HepG2 (cell line): Measurements from ENCODE around the gene JUND. TPM values are rescaled to one million over a fixed set of nuclear protein-coding genes. Genes with fewer than 3 reads are reported as not detected.

Experiments used
- AHR ChIP-seq: IDR thresholded peaks from 2 replicates; pipeline ENCODE4 v1.6.1; 2018; ENCODE audit warnings: missing genetic modification reagents, missing compliant biosample characterization
- BCL6 ChIP-seq: IDR thresholded peaks from 2 replicates; pipeline ENCODE4 v1.6.1; 2016; ENCODE audit warnings: missing genetic modification reagents, missing compliant biosample characterization
- CENPT ChIP-seq: sonication (generic); formaldehyde crosslinking; IDR thresholded peaks from 2 replicates; pipeline ENCODE4 v1.8.0; 2022; ENCODE audit warnings: low read depth, mild to moderate bottlenecking, moderate library complexity, missing genetic modification reagents
- FOXP4 ChIP-seq: sonication (generic); formaldehyde crosslinking; IDR thresholded peaks from 2 replicates; pipeline ENCODE4 v1.4.0; 2020; ENCODE audit warnings: missing genetic modification reagents
- NKX3-1 ChIP-seq: sonication (generic); formaldehyde crosslinking; IDR thresholded peaks from 2 replicates; pipeline ENCODE4 v1.5.0; 2020; ENCODE audit warnings: missing genetic modification reagents
- NR2F2 ChIP-seq: IDR thresholded peaks from 2 replicates; pipeline ENCODE4 v1.6.1; 2012; ENCODE audit warnings: low read depth, inconsistent platforms, borderline replicate concordance
- SAP130 ChIP-seq: IDR thresholded peaks from 2 replicates; pipeline ENCODE4 v1.6.1; 2016; ENCODE audit warnings: low read depth
- ZNF10 ChIP-seq: sonication (generic); formaldehyde crosslinking; IDR thresholded peaks from 2 replicates; pipeline ENCODE4 v1.4.0; 2020; ENCODE audit warnings: mild to moderate bottlenecking, low read depth, missing genetic modification reagents, borderline replicate concordance
- ZNF142 ChIP-seq: sonication (generic); formaldehyde crosslinking; IDR thresholded peaks from 2 replicates; pipeline ENCODE4 v1.4.0; 2020; ENCODE audit warnings: missing genetic modification reagents
- ZSCAN29 ChIP-seq: sonication (generic); formaldehyde crosslinking; conservative IDR thresholded peaks from 2 replicates; pipeline ENCODE4 v1.4.0; 2020; ENCODE audit warnings: mild to moderate bottlenecking, missing genetic modification reagents
- polyA plus RNA-seq, 8 experiments: library from polyadenylated mRNA; depleted of rRNA in 3 of 8; stranded (reverse) in 7 of 8; unstranded in 1 of 8; fragments of >200 nt; fragmentation: Illumina TruSeq in 4 of 8; extraction: Trizol in 4 of 8; gene quantifications; 2 replicates each; pipeline versions ENCODE4 v1.2.1 to v1.2.3, GENCODE V29; 2011 to 2016; ENCODE audit warnings: low read depth in 4 of 8, missing spikeins in 1 of 8, mixed read lengths in 1 of 8; ENCODE audit not compliant: insufficient read depth in 1 of 8
- total RNA-seq, 5 experiments: library from RNA; depleted of rRNA; stranded (reverse); fragments of >200 nt; fragmentation: Illumina TruSeq; extraction: Trizol; gene quantifications; 2 replicates each; pipeline ENCODE4 v1.2.3, GENCODE V29; 2016; ENCODE audit warnings: low read depth in 1 of 5
- TF ChIP-seq, protein P1 (sequence below): fragments of 450-650 bp; IDR thresholded peaks from 2 replicates; pipeline ENCODE4 v1.6.1; 2017
- TF ChIP-seq, protein P2 (sequence below): sonication (generic); formaldehyde crosslinking; IDR thresholded peaks from 2 replicates; pipeline ENCODE4 v1.4.0; 2020; ENCODE audit warnings: missing genetic modification reagents
- TF ChIP-seq, protein P3 (sequence below): sonication (generic); formaldehyde crosslinking; IDR thresholded peaks from 2 replicates; pipeline ENCODE4 v1.9.0; 2021; ENCODE audit warnings: missing genetic modification reagents, borderline replicate concordance
- TF ChIP-seq, protein P4 (sequence below): sonication (generic); formaldehyde crosslinking; IDR thresholded peaks from 2 replicates; pipeline ENCODE4 v1.4.0; 2020; ENCODE audit warnings: missing genetic modification reagents; ENCODE audit errors: not compliant biosample characterization

Gene JUND
- total and polyA plus RNA-seq, 2 of the 13 experiments (the other 11 are each of a cell fraction or from before 2014, with no cell fraction given) = 41.2 to 59.8 TPM

GRCh38 chr19:18322759-18323460, 41.5 kb upstream of the JUND start, which contains the start of gene LSM4 (continued):
- TF ChIP-seq, protein P1, sequence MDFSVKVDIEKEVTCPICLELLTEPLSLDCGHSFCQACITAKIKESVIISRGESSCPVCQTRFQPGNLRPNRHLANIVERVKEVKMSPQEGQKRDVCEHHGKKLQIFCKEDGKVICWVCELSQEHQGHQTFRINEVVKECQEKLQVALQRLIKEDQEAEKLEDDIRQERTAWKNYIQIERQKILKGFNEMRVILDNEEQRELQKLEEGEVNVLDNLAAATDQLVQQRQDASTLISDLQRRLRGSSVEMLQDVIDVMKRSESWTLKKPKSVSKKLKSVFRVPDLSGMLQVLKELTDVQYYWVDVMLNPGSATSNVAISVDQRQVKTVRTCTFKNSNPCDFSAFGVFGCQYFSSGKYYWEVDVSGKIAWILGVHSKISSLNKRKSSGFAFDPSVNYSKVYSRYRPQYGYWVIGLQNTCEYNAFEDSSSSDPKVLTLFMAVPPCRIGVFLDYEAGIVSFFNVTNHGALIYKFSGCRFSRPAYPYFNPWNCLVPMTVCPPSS = no peak
- TF ChIP-seq, protein P2, sequence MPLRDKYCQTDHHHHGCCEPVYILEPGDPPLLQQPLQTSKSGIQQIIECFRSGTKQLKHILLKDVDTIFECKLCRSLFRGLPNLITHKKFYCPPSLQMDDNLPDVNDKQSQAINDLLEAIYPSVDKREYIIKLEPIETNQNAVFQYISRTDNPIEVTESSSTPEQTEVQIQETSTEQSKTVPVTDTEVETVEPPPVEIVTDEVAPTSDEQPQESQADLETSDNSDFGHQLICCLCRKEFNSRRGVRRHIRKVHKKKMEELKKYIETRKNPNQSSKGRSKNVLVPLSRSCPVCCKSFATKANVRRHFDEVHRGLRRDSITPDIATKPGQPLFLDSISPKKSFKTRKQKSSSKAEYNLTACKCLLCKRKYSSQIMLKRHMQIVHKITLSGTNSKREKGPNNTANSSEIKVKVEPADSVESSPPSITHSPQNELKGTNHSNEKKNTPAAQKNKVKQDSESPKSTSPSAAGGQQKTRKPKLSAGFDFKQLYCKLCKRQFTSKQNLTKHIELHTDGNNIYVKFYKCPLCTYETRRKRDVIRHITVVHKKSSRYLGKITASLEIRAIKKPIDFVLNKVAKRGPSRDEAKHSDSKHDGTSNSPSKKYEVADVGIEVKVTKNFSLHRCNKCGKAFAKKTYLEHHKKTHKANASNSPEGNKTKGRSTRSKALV = peak; percentile 41
- TF ChIP-seq NR2F2 (no peak), ZNF142 (CRISPR knock-in tag) (no peak), CENPT (CRISPR knock-in tag) (no peak), SAP130 (peak; percentile 91), BCL6 (peak; percentile 45; the same call in 1 of the 2 replicates), NKX3-1 (CRISPR knock-in tag) (peak; percentile 64; the same call in 1 of the 2 replicates), ZNF10 (CRISPR knock-in tag) (no peak), ZSCAN29 (CRISPR knock-in tag) (peak; percentile 18; the same call in 1 of the 2 replicates), FOXP4 (peak; percentile 70), AHR (CRISPR knock-in tag) (no peak)
- TF ChIP-seq, protein P3, sequence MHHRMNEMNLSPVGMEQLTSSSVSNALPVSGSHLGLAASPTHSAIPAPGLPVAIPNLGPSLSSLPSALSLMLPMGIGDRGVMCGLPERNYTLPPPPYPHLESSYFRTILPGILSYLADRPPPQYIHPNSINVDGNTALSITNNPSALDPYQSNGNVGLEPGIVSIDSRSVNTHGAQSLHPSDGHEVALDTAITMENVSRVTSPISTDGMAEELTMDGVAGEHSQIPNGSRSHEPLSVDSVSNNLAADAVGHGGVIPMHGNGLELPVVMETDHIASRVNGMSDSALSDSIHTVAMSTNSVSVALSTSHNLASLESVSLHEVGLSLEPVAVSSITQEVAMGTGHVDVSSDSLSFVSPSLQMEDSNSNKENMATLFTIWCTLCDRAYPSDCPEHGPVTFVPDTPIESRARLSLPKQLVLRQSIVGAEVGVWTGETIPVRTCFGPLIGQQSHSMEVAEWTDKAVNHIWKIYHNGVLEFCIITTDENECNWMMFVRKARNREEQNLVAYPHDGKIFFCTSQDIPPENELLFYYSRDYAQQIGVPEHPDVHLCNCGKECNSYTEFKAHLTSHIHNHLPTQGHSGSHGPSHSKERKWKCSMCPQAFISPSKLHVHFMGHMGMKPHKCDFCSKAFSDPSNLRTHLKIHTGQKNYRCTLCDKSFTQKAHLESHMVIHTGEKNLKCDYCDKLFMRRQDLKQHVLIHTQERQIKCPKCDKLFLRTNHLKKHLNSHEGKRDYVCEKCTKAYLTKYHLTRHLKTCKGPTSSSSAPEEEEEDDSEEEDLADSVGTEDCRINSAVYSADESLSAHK (CRISPR knock-in tag) = no peak
- TF ChIP-seq, protein P4, sequence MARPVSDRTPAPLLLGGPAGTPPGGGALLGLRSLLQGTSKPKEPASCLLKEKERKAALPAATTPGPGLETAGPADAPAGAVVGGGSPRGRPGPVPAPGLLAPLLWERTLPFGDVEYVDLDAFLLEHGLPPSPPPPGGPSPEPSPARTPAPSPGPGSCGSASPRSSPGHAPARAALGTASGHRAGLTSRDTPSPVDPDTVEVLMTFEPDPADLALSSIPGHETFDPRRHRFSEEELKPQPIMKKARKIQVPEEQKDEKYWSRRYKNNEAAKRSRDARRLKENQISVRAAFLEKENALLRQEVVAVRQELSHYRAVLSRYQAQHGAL = no peak
